Thymus (tissue), 11 donors: ENCODE results near the gene TMEM255B. TPM values are rescaled to one million over a fixed set of nuclear protein-coding genes. Genes with fewer than 3 reads are reported as not detected.

Source experiments
- DNase-seq, 9 donors: peaks; one replicate each; pipeline ENCODE4 v3.0.0-alpha.2; 2013; ENCODE audit warnings: low spot score in 9 of 9, low read depth in 6 of 9, missing footprints in 1 of 9
- H3K27ac ChIP-seq, 2 donors: one replicate each; pipeline ENCODE4 v1.5.1; 2013; ENCODE audit warnings: control low read depth in 1 of 2, low read depth in 1 of 2, low read length in 1 of 2, mild to moderate bottlenecking in 1 of 2, moderate library complexity in 1 of 2
- H3K27me3 ChIP-seq, 2 donors: one replicate each; pipeline ENCODE4 v1.5.1; 2013; ENCODE audit warnings: low read length in 1 of 2; ENCODE audit not compliant: control insufficient read depth in 2 of 2, insufficient read depth in 1 of 2
- H3K36me3 ChIP-seq, 2 donors: one replicate each; pipeline ENCODE4 v1.5.1; 2013; ENCODE audit warnings: low read length in 1 of 2, mild to moderate bottlenecking in 1 of 2, moderate library complexity in 1 of 2; ENCODE audit not compliant: control insufficient read depth in 2 of 2, insufficient read depth in 2 of 2
- H3K4me1 ChIP-seq, 2 donors: one replicate each; pipeline ENCODE4 v1.5.1; 2013; ENCODE audit warnings: low read length in 2 of 2; ENCODE audit not compliant: control insufficient read depth in 2 of 2, insufficient read depth in 2 of 2
- H3K4me3 ChIP-seq, 2 donors: one replicate each; pipeline ENCODE4 v1.5.1; 2013; ENCODE audit warnings: low read length in 2 of 2, control low read depth in 1 of 2, mild to moderate bottlenecking in 1 of 2
- H3K9me3 ChIP-seq, 2 donors: one replicate each; pipeline ENCODE4 v1.5.1; 2013; ENCODE audit warnings: low read length in 1 of 2, mild to moderate bottlenecking in 1 of 2; ENCODE audit not compliant: control insufficient read depth in 2 of 2, insufficient read depth in 1 of 2
- WGBS: extraction: QIAGEN DNeasy Blood & Tissue Kit; methylation state at CpG from one replicate; pipeline ENCODE4 v1.1.7; 2013; 5-methylcytosine and 5-hydroxymethylcytosine counted together
- polyA plus RNA-seq: library from polyadenylated mRNA; stranded (reverse); fragments of 200-250 nt; gene quantifications from one replicate; pipeline ENCODE4 v1.2.3, GENCODE V29; 2013
- total RNA-seq: library from RNA; stranded (reverse); fragments of 120-200 nt; gene quantifications from one replicate; pipeline ENCODE4 v1.2.4, GENCODE V29; 2013
- donor health status: healthy.

Gene TMEM255B
- total and polyA plus RNA-seq, 2 donors, result 0.61 to 7.2 TPM

GRCh38 chr13:113864273-113864890 is 105.4 kb downstream of the TMEM255B start:
- peaks cover 4 to 12% of the 10 kb centered on the region in 2 donors for H3K4me1 ChIP-seq
- no peak overlapping the region for H3K27ac ChIP-seq
- DNase-seq, result no peak
- WGBS, result 28% methylated on average over 10 of the region's 10 CpGs
- H3K36me3 ChIP-seq, result no peaks in the 10 kb centered on the region
- peaks cover 48 to 70% of the 10 kb centered on the region in 2 donors for H3K27me3 ChIP-seq
- H3K9me3 ChIP-seq, result peaks cover 0 to 1% of the 10 kb centered on the region in 2 donors
- H3K4me3 ChIP-seq, result peak overlapping the region; percentile 23 to 49

- WGBS, result 94% methylated on average over 4 of the region's 4 CpGs
- H3K27me3 ChIP-seq, result peaks cover 48 to 67% of the 10 kb centered on the region in 2 donors
- H3K9me3 ChIP-seq, result peaks cover 0 to 1% of the 10 kb centered on the region in 2 donors
- peaks cover 4 to 7% of the 10 kb centered on the region in 2 donors for H3K4me1 ChIP-seq
- H3K4me3 ChIP-seq, result no peak overlapping the region
- no peaks in the 10 kb centered on the region for H3K36me3 ChIP-seq
- no peak overlapping the region for H3K27ac ChIP-seq
- DNase-seq, result no peak
These were observed 106.4 kb downstream of the TMEM255B start for GRCh38 chr13:113865427-113865826.

Other genes with a start within 250 kb of the TMEM255B start
- gene TFDP1, start 174.5 kb upstream of the TMEM255B start, total RNA-seq, result 46.3 TPM
- 30.0 TPM for gene TFDP1, start 174.5 kb upstream of the TMEM255B start, polyA plus RNA-seq
- 0.38 TPM for gene ATP4B, start 101.0 kb upstream of the TMEM255B start, total RNA-seq
- gene ATP4B, start 101.0 kb upstream of the TMEM255B start, polyA plus RNA-seq, result 0.34 TPM
- gene GRK1, start 92.0 kb upstream of the TMEM255B start, total RNA-seq, result 0.14 TPM
- 0.11 TPM for gene GRK1, start 92.0 kb upstream of the TMEM255B start, polyA plus RNA-seq
- gene GAS6, start 104.8 kb downstream of the TMEM255B start, total RNA-seq, result 36.5 TPM
- 89.4 TPM for gene GAS6, start 104.8 kb downstream of the TMEM255B start, polyA plus RNA-seq
- 0.05 TPM for gene C13orf46, start 214.8 kb downstream of the TMEM255B start, total RNA-seq
- 1.1 TPM for gene C13orf46, start 214.8 kb downstream of the TMEM255B start, polyA plus RNA-seq